H1 (cell line): ENCODE data around the gene ARHGAP15. TPM values are rescaled to one million over a fixed set of nuclear protein-coding genes. Genes with fewer than 3 reads are reported as not detected.

Experiments
- CHD7 ChIP-seq: fragments of 300-600 bp; sonication (generic); IDR thresholded peaks from 2 replicates; pipeline ENCODE4 v1.7.1; 2012; ENCODE audit warnings: low read length, moderate library complexity, mild to moderate bottlenecking, inconsistent platforms; ENCODE audit not compliant: insufficient replicate concordance
- CTBP2 ChIP-seq: IDR thresholded peaks from 2 replicates; pipeline ENCODE4 v1.7.0; 2011; ENCODE audit warnings: borderline replicate concordance, mild to moderate bottlenecking, moderate library complexity, mixed read lengths, low read length; ENCODE audit not compliant: insufficient read depth, insufficient read length
- GABPA ChIP-seq: IDR thresholded peaks from 2 replicates; pipeline ENCODE4 v1.6.1; 2011; ENCODE audit warnings: mild to moderate bottlenecking, low read length, moderate library complexity, borderline replicate concordance; ENCODE audit not compliant: insufficient read depth
- TAF7 ChIP-seq: optimal IDR thresholded peaks from 2 replicates; pipeline ENCODE3; 2011; ENCODE audit warnings: low read depth, mild to moderate bottlenecking, inconsistent platforms, low read length, moderate library complexity, borderline replicate concordance
- polyA plus RNA-seq, 7 experiments: library from polyadenylated mRNA; depleted of rRNA in 3 of 7; stranded (reverse) in 5 of 7; unstranded in 2 of 7; fragments of >200 nt in 5 of 7; fragments of 200-250 nt in 2 of 7; gene quantifications; 1 replicate in 5 of 7; 2 replicates in 1 of 7; 4 replicates in 1 of 7; pipeline versions ENCODE4 v1.2.1 to v1.2.3, GENCODE V29; 2011 to 2013; ENCODE audit warnings: missing spikeins in 2 of 7, mixed read lengths in 2 of 7
- total RNA-seq: library from RNA; stranded (reverse); fragmentation: NEBNext Ultra II Directional; extraction: Animal tissue kit (Norgen Biotek cat#: 25700); gene quantifications from 2 replicates; pipeline ENCODE4 v1.2.1, GENCODE V29; 2021
- TF ChIP-seq, protein P1 (sequence below): IDR thresholded peaks from 2 replicates; pipeline ENCODE4 v1.6.1; 2011; ENCODE audit warnings: low read depth, mild to moderate bottlenecking, low read length; ENCODE audit not compliant: insufficient read depth

The ARHGAP15 gene
- total and polyA plus RNA-seq, 2 of the 8 experiments (the other 6 are each of a cell fraction or from before 2014, with no cell fraction given): not detected

DNA sequence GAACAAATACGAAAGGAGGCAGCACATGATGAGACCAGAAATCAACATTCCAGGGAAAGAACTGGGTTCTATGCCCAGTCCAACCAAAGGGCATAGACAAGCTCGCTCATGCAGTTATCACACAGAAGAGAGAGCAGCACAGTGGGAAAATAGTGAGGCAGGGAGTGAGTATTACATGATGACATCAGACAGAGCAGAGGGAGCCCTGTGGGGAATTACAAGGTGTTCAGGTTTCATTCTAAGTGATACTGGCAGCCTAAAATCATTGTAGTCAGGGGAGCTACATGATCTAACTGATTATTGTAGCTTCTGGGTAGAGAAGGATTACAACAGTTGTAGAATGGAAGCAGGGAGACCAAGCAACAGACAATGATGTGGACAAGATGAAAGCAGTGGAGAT is 658.5 kb downstream of the ARHGAP15 start (continued):
- TF ChIP-seq CHD7: no peak
- TF ChIP-seq, protein P1, sequence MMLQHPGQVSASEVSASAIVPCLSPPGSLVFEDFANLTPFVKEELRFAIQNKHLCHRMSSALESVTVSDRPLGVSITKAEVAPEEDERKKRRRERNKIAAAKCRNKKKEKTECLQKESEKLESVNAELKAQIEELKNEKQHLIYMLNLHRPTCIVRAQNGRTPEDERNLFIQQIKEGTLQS: no peak
- TF ChIP-seq GABPA: no peak
- TF ChIP-seq CTBP2: no peak
- no peak for TF ChIP-seq TAF7
